Astrocyte of the spinal cord (primary cell): ENCODE measurements around the gene AGPS.
"Not testable (repeated sequence)": the region's sequence is repeated elsewhere in the genome, so short reads cannot be mapped to it uniquely, and the experiment has no call there.

Source experiments
- DNase-seq: peaks from one replicate; pipeline ENCODE4 v3.0.0; 2011; ENCODE audit warnings: low read depth, low spot score
- H3K4me3 ChIP-seq: 2 replicates; pipeline ENCODE4 v1.5.1; 2011; ENCODE audit warnings: low read depth, mild to moderate bottlenecking, low read length, moderate library complexity
- in situ Hi-C: cut with HindIII; loops from 2 replicates; pipeline ENCODE4 v1.10.0; 2017; ENCODE audit warnings: low sequenced_read_pairs
- TF ChIP-seq, protein P1 (sequence below): IDR thresholded peaks from 2 replicates; pipeline ENCODE4 v1.5.1; 2012; ENCODE audit warnings: low read depth, mild to moderate bottlenecking, low read length, inconsistent platforms

The AGPS gene

DNA sequence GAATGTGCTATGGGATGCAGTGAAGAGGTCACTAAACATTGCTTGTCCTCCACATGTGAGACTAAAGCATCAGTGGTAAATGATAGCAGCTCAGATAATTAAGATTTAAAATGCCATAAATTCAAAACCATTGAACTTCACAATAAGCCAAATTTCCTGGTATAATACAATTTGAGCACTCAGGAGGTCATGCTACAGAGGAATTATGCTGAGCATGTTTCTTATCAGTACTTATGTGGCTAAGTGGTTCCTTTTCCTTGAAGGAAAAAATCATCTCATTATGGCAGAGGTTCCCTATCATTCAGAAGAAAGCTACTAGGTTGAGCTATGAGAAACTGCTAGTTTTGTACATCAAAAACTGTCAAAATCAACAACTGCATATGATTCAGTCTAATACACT is 156.6 kb downstream of the AGPS start:
- DNase-seq, result no peak
- in situ Hi-C loops, result no loop called here
- H3K4me3 ChIP-seq, result no peak overlapping the region
- TF ChIP-seq, protein P1, sequence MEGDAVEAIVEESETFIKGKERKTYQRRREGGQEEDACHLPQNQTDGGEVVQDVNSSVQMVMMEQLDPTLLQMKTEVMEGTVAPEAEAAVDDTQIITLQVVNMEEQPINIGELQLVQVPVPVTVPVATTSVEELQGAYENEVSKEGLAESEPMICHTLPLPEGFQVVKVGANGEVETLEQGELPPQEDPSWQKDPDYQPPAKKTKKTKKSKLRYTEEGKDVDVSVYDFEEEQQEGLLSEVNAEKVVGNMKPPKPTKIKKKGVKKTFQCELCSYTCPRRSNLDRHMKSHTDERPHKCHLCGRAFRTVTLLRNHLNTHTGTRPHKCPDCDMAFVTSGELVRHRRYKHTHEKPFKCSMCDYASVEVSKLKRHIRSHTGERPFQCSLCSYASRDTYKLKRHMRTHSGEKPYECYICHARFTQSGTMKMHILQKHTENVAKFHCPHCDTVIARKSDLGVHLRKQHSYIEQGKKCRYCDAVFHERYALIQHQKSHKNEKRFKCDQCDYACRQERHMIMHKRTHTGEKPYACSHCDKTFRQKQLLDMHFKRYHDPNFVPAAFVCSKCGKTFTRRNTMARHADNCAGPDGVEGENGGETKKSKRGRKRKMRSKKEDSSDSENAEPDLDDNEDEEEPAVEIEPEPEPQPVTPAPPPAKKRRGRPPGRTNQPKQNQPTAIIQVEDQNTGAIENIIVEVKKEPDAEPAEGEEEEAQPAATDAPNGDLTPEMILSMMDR, result no peak

DNA sequence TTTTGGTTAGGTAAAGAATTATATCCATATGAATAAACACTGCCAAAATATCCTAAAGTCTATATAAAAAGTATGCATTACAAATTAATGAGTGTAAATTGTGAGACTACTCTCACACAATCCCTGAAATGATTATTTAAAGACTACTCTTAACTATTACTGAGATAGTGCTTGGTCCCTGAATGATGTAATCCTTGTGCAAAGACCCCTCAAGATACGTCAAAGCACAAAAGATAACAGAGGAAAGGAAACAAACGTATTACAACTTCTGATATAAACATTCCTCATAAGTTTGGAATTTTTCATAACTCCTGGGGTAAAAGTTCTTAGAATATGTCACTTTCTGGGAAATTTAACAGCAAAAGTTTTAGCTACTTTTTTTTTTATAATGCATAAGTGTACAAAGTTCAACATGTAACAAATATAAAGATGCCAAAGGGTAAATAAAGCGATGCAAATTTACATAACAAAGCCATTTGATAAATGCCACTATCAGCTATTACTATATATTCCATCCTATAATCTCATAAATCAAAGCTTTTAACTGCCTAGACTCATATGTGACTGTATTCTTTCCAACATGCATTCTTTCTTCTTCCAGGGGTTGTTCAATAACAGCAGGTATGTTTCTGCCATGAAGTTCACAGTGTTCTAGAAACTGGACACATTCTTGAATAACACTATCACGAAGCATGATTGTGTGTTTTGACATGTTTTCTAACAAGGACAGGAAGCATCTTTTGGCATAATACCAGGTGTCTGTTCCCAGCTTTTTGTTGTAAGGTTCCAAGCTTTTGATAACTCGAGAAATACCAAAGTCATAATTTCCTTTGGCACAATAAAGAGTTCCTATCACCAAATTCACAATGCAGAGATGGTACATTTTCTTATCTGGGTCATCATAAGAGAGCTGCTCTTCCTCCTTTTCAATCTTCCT is 158.0 kb downstream of the AGPS start:
- TF ChIP-seq, protein P1, result no peak
- no peak overlapping the region for H3K4me3 ChIP-seq
- DNase-seq, result no peak
- in situ Hi-C loops, result no loop called here

DNA sequence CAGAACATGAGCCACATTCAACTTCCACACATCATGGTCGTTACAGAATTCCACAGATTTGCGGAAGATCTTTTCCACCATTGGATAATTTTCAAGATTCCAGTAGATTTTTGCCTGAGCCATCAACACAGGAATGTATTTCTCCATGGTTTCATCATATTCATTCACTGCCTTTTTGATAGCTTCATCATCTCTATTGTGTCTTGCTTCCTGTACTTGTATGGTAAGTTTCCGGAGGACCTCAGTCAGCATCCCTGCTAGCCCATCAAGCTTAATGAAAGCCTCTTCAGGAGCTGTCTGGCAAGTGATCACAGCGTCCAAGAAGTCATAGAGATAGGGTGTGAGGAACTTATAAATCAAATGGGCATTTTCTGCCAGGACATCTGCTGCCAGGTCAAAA is 158.8 kb downstream of the AGPS start:
- H3K4me3 ChIP-seq, in situ Hi-C loops, DNase-seq: not testable (repeated sequence)

DNA sequence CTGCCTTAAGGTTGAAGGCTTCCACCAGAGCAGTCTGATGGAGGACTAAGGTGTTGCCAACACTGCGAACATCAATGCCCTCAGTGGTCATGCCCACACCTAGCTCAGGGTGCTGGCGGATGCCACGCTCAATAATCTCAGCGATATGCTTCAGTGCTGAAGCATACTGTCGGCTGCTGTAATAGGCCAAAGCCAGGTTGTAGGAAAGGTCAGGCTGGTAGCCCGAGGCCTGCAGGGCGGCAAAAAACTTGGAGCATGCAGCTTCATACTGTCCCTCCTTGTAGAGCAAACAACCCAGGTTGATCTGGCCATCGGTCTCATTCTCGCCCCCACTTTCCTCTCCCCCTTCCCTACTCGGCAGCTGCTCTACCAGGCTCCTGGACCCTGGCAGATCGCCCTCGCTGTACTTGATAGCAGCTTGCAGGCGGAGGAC is 159.4 kb downstream of the AGPS start:
- DNase-seq, result no peak
- H3K4me3 ChIP-seq, result peak overlapping the region; percentile 58
- TF ChIP-seq, protein P1, result no peak
- in situ Hi-C loops, result no loop called here

DNA sequence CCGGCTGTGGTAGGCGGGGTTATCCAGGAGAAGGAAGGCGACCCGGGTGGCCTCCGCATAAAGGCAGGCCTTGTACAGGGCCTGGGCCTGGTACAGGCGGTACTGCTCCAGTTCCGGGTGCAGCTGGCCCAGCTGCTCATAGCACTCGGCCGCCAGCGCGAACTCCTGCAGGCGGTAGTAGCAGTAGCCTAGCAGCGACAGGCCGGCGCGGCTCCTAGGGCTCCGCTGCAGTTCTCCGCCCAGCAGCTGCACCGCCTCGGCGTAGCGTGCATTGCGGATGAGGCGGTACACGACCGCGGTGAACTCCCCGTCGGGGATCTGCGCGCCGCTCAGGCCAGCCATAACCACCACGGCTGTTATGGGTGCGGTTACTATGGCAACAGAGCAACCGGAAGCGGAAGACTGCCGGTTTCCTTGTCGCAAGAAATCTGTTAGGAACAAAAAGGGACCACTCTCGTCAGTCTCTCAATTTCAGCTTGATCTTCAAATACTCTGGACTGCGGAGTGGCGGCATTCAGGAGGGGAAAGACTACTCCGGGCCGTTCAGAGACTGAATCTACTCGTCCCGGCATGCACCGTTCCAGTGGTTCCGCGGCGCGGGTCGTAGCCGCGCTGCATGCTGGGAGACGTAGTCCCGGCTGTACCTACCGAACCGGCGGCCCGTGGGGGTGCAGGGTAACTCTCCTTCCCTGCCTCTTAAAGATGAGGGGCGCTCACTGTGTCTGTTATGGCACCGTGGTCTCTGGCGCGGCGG is 160.0 kb downstream of the AGPS start:
- DNase-seq, result peak; percentile 94
- H3K4me3 ChIP-seq, result peak overlapping the region; percentile 58
- in situ Hi-C loops, result no loop called here
- TF ChIP-seq, protein P1, result no peak

DNA sequence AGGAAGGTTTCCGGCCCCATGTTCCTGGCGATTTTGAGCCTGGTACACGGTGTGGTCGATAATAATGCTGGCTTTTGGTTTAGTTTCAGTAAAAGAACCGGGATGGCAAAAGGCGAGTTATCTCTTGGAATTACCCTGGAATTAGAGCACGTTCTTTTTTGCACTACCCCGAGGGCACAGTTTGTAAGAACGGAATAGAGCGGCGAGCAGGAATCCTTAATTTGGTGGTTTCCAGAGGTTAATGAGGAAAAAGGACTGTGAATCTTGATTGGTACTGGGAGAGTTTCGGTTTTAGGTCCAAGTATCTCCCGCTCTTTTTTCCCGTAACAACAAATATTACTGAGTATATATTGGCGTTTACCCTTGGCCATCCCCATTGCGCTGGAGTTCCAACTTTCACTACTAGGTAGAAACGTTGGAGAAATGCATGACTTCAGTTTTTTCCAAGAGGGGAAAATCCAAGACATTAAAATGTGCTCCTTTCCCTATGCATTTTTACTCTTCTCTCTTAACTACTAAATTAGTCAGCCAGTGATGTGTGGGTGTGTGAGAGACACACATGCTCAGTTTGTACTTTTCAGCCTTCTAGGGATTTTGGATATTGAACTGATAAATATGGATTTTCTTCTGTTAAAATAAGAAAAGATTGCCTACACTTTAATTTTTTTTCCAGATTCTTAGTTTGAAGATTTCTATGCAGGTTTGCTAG is 160.8 kb downstream of the AGPS start:
- TF ChIP-seq, protein P1, result no peak
- in situ Hi-C loops, result no loop called here
- peak overlapping the region; percentile 58 for H3K4me3 ChIP-seq
- DNase-seq, result peak; percentile 18
